Neural cell (in vitro differentiated cells): Measurements from ENCODE around the gene ZNF789. TPM values are rescaled to one million over a fixed set of nuclear protein-coding genes. Genes with fewer than 3 reads are reported as not detected.

ENCODE experiments used
- H2AFZ ChIP-seq: fragments of 200-600, 300-800 bp; sonication (generic), shearing (Covaris generic); 2 replicates; pipeline ENCODE4 v1.6.0; 2014; ENCODE audit warnings: low read depth, mild to moderate bottlenecking, antibody characterized with exemption, low read length, moderate library complexity
- H3F3A ChIP-seq: fragments of 200-600 bp; shearing (Covaris generic); 2 replicates; pipeline ENCODE4 v1.6.1; 2016; ENCODE audit warnings: mild to moderate bottlenecking, moderate library complexity, mixed read lengths, antibody characterized with exemption, low read length; ENCODE audit not compliant: insufficient read depth, poor library complexity, severe bottlenecking
- H3K27ac ChIP-seq: fragments of 200-600, 300-800 bp; sonication (generic), shearing (Covaris generic); 2 replicates; pipeline ENCODE4 v1.5.1; 2014; ENCODE audit warnings: mild to moderate bottlenecking, low read length, moderate library complexity
- H3K27me3 ChIP-seq: fragments of 300-800, 200-600 bp; sonication (generic), shearing (Covaris generic); 2 replicates; pipeline ENCODE4 v1.6.0; 2014; ENCODE audit warnings: mild to moderate bottlenecking, low read depth, low read length, moderate library complexity; ENCODE audit not compliant: insufficient read depth
- H3K36me3 ChIP-seq: fragments of 300-800, 200-600 bp; sonication (generic), shearing (Covaris generic); 2 replicates; pipeline ENCODE4 v1.5.1; 2014; ENCODE audit warnings: mild to moderate bottlenecking, antibody characterized with exemption, low read length, moderate library complexity; ENCODE audit not compliant: insufficient read depth
- H3K4me2 ChIP-seq: fragments of 300-800, 200-600 bp; sonication (generic), shearing (Covaris generic); 2 replicates; pipeline ENCODE4 v1.6.0; 2014; ENCODE audit warnings: mild to moderate bottlenecking, low read length
- H3K4me3 ChIP-seq: fragments of 300-800, 200-600 bp; sonication (generic), shearing (Covaris generic); 2 replicates; pipeline ENCODE4 v1.5.1; 2014; ENCODE audit warnings: mild to moderate bottlenecking, low read length, moderate library complexity
- H3K79me2 ChIP-seq: fragments of 200-600 bp; shearing (Covaris generic); replicated peaks from 2 replicates; pipeline ENCODE4 v1.6.0; 2014; ENCODE audit warnings: mild to moderate bottlenecking, low read length, moderate library complexity; ENCODE audit not compliant: insufficient read depth
- H3K9ac ChIP-seq: fragments of 300-800, 200-600 bp; sonication (generic), shearing (Covaris generic); 2 replicates; pipeline ENCODE4 v1.6.1; 2016; ENCODE audit warnings: mild to moderate bottlenecking, low read length, mixed read lengths
- H3K9me2 ChIP-seq: fragments of 200-600 bp; shearing (Covaris generic); 2 replicates; pipeline ENCODE4 v1.6.1; 2016; ENCODE audit warnings: mild to moderate bottlenecking, low read length, mixed read lengths; ENCODE audit not compliant: insufficient read depth
- H3K9me3 ChIP-seq: fragments of 200-600, 300-800 bp; sonication (generic), shearing (Covaris generic); 2 replicates; pipeline ENCODE4 v1.6.1; 2016; ENCODE audit warnings: mild to moderate bottlenecking, mixed run types, low read length, moderate library complexity, mixed read lengths
- H4K20me1 ChIP-seq: fragments of 200-600 bp; shearing (Covaris generic); 2 replicates; pipeline ENCODE4 v1.6.1; 2016; ENCODE audit warnings: mild to moderate bottlenecking, mixed run types; ENCODE audit not compliant: insufficient read depth
- CTCF ChIP-seq: fragments of 450-650 bp; IDR thresholded peaks from 2 replicates; pipeline ENCODE4 v1.5.1; 2014; ENCODE audit warnings: antibody characterized with exemption, mild to moderate bottlenecking, moderate library complexity; ENCODE audit not compliant: poor library complexity, severe bottlenecking
- EP300 ChIP-seq: fragments of 450-650 bp; conservative IDR thresholded peaks from 2 replicates; pipeline ENCODE4 v1.6.1; 2014; ENCODE audit warnings: antibody characterized with exemption, mild to moderate bottlenecking, moderate library complexity; ENCODE audit not compliant: poor library complexity, severe bottlenecking
- EZH2 ChIP-seq: fragments of 200-600, 300-800 bp; shearing (Covaris generic), sonication (generic); IDR thresholded peaks from 2 replicates; pipeline ENCODE4 v1.6.1; 2014; ENCODE audit warnings: antibody characterized with exemption, low read length, borderline replicate concordance, mild to moderate bottlenecking; ENCODE audit not compliant: insufficient read depth, poor library complexity, severe bottlenecking
- MXI1 ChIP-seq: fragments of 450-650 bp; conservative IDR thresholded peaks from 2 replicates; pipeline ENCODE4 v1.6.1; 2014; ENCODE audit warnings: antibody characterized with exemption, mild to moderate bottlenecking; ENCODE audit not compliant: poor library complexity, severe bottlenecking
- POLR2AphosphoS5 ChIP-seq: IDR thresholded peaks from 2 replicates; pipeline ENCODE4 v1.6.1; 2012
- RAD21 ChIP-seq: fragments of 450-650 bp; conservative IDR thresholded peaks from 2 replicates; pipeline ENCODE4 v1.6.1; 2014; ENCODE audit warnings: antibody characterized with exemption, mild to moderate bottlenecking, moderate library complexity
- REST ChIP-seq: IDR thresholded peaks from 2 replicates; pipeline ENCODE4 v1.6.1; 2012; ENCODE audit warnings: borderline replicate concordance
- SMC3 ChIP-seq: fragments of 450-650 bp; conservative IDR thresholded peaks from 2 replicates; pipeline ENCODE4 v1.6.1; 2014; ENCODE audit warnings: antibody characterized with exemption, mild to moderate bottlenecking, moderate library complexity; ENCODE audit not compliant: poor library complexity
- TAF1 ChIP-seq: IDR thresholded peaks from 2 replicates; pipeline ENCODE4 v1.6.1; 2012; ENCODE audit warnings: low read depth
- polyA plus RNA-seq: library from polyadenylated mRNA; depleted of rRNA; stranded (reverse); fragments of >200 nt; gene quantifications from 2 replicates; pipeline ENCODE4 v1.2.3, GENCODE V29; 2014

ZNF789 gene
- polyA plus RNA-seq, 1 donor from 2014 or later: 49.9 TPM

GRCh38 chr7:99465421-99465768 is 7.3 kb upstream of the ZNF789 start:
- Histone ChIP-seq H3K36me3 (no peaks in the 10 kb centered on the region), H4K20me1 (no peaks in the 10 kb centered on the region), H3K79me2 (peaks cover 49% of the 10 kb centered on the region), H3K9ac (peak overlapping the region; percentile 87), H3K27ac (peak overlapping the region; percentile 75), H2AFZ (peak overlapping the region; percentile 92), H3K4me3 (peak overlapping the region; percentile 85), H3K4me2 (peak overlapping the region; percentile 97), H3F3A (no peaks in the 10 kb centered on the region), H3K9me3 (no peaks in the 10 kb centered on the region), H3K9me2 (no peaks in the 10 kb centered on the region), H3K27me3 (no peaks in the 10 kb centered on the region)
- no peak for TF ChIP-seq CTCF
- no peak for TF ChIP-seq MXI1
- TF ChIP-seq EZH2: no peak
- TF ChIP-seq RAD21: no peak
- TF ChIP-seq SMC3: no peak
- TF ChIP-seq POLR2AphosphoS5: no peak
- TF ChIP-seq TAF1: no peak
- no peak for TF ChIP-seq EP300
- TF ChIP-seq REST: no peak

- Histone ChIP-seq H3F3A (no peaks in the 10 kb centered on the region), H3K79me2 (peaks cover 36% of the 10 kb centered on the region), H3K27me3 (no peaks in the 10 kb centered on the region), H3K4me2 (no peak overlapping the region), H3K9me3 (no peaks in the 10 kb centered on the region), H2AFZ (no peak overlapping the region), H4K20me1 (no peaks in the 10 kb centered on the region), H3K27ac (no peak overlapping the region), H3K36me3 (no peaks in the 10 kb centered on the region), H3K4me3 (no peak overlapping the region), H3K9ac (no peak overlapping the region), H3K9me2 (no peaks in the 10 kb centered on the region)
- TF ChIP-seq MXI1 (no peak), POLR2AphosphoS5 (no peak), TAF1 (no peak), CTCF (no peak), REST (no peak), SMC3 (no peak), EZH2 (no peak), RAD21 (no peak), EP300 (no peak)
Observed at GRCh38 chr7:99468336-99468918, 4.3 kb upstream of the ZNF789 start.
